ENCODE data around the gene CBY1. TPM values are rescaled to one million over a fixed set of nuclear protein-coding genes. Genes with fewer than 3 reads are reported as not detected.

The CBY1 gene
- total RNA-seq, 2 donors from 2014 or later, result 40.7 to 60.9 TPM

GRCh38 chr22:38721551-38721950 lies 65.1 kb downstream of the CBY1 start:
- H3K4me3 Mint-ChIP-seq, result no peak overlapping the region
- H3K4me1 Mint-ChIP-seq, result no peaks in the 10 kb centered on the region
- H3K9ac ChIP-seq (ENCODE audit: extremely low read depth, low read length, poor library complexity, severe bottlenecking), result no peak overlapping the region
- WGBS, 2 experiments (ENCODE audit: insufficient coverage in 1 of 2, insufficient read length in 1 of 2), result 93 to 96% methylated on average over 4 to 6 of the region's 7 CpGs
- no peaks in the 10 kb centered on the region for H3K4me1 ChIP-seq (ENCODE audit: control insufficient read depth, insufficient read depth, low read length)
- H3K36me3 ChIP-seq (ENCODE audit: control insufficient read depth, insufficient read depth, low read length), result peaks cover 86% of the 10 kb centered on the region
- no peaks in the 10 kb centered on the region for H3K27me3 ChIP-seq (ENCODE audit: control insufficient read depth, insufficient read depth, low read length, poor library complexity, severe bottlenecking)
- H3K9me3 ChIP-seq (ENCODE audit: control insufficient read depth, low read length), result no peaks in the 10 kb centered on the region
- no peak for DNase-seq
- H3K4me3 ChIP-seq (ENCODE audit: low read length), result no peak overlapping the region
- H3K9me3 Mint-ChIP-seq, result no peaks in the 10 kb centered on the region
- TF ChIP-seq, protein P1, sequence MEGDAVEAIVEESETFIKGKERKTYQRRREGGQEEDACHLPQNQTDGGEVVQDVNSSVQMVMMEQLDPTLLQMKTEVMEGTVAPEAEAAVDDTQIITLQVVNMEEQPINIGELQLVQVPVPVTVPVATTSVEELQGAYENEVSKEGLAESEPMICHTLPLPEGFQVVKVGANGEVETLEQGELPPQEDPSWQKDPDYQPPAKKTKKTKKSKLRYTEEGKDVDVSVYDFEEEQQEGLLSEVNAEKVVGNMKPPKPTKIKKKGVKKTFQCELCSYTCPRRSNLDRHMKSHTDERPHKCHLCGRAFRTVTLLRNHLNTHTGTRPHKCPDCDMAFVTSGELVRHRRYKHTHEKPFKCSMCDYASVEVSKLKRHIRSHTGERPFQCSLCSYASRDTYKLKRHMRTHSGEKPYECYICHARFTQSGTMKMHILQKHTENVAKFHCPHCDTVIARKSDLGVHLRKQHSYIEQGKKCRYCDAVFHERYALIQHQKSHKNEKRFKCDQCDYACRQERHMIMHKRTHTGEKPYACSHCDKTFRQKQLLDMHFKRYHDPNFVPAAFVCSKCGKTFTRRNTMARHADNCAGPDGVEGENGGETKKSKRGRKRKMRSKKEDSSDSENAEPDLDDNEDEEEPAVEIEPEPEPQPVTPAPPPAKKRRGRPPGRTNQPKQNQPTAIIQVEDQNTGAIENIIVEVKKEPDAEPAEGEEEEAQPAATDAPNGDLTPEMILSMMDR (conservative IDR thresholded peaks at IDR 0.05), result no peak
- H3K27me3 Mint-ChIP-seq (ENCODE audit: insufficient read depth), result no peaks in the 10 kb centered on the region
- no peak overlapping the region for H3K27ac Mint-ChIP-seq
- no peak overlapping the region for H3K27ac ChIP-seq (ENCODE audit: low read depth, low read length)
- peaks cover 68% of the 10 kb centered on the region for H3K36me3 Mint-ChIP-seq (ENCODE audit: low read depth)

Other genes with a start within 250 kb of the CBY1 start
- 1 to 10 TPM in 1 of 2 donors, under 1 TPM in 1; 0.37 to 1.4 TPM for gene KCNJ4, start 201.4 kb upstream of the CBY1 start, total RNA-seq
- gene KDELR3, start 188.5 kb upstream of the CBY1 start, total RNA-seq, result 10 to 100 TPM; 11.4 to 14.9 TPM
- 100 to 1,000 TPM; 507 to 621 TPM for gene DDX17, start 150.3 kb upstream of the CBY1 start, total RNA-seq
- gene DMC1, start 86.5 kb upstream of the CBY1 start, total RNA-seq, result 1 to 10 TPM; 4.2 to 6.8 TPM
- gene FAM227A, start 246 bp upstream of the CBY1 start, total RNA-seq, result 10 to 100 TPM in 1 of 2 donors, 1 to 10 TPM in 1; 9.1 to 14.9 TPM
- 100 to 1,000 TPM; 114 to 119 TPM for gene TOMM22, start 25.3 kb downstream of the CBY1 start, total RNA-seq
- gene JOSD1, start 44.3 kb downstream of the CBY1 start, total RNA-seq, result 10 to 100 TPM; 21.2 to 26.7 TPM
- gene GTPBP1, start 49.3 kb downstream of the CBY1 start, total RNA-seq, result 10 to 100 TPM; 79.0 to 86.1 TPM
- 10 to 100 TPM; 23.0 to 32.4 TPM for gene SUN2, start 99.4 kb downstream of the CBY1 start, total RNA-seq
- 10 to 100 TPM; 24.8 to 29.8 TPM for gene DNAL4, start 137.5 kb downstream of the CBY1 start, total RNA-seq
- gene NPTXR, start 187.4 kb downstream of the CBY1 start, total RNA-seq, result 1 to 10 TPM; 2.1 to 2.5 TPM
- gene CBX6, start 215.6 kb downstream of the CBY1 start, total RNA-seq, result 10 to 100 TPM; 12.8 to 28.2 TPM